Right lobe of liver (tissue), 4 donors: ENCODE results near the gene TRIM3.

Experiments
- CTCF ChIP-seq, 4 donors: fragments of 200-600 bp in 3 of 4; fragments of 450-650 bp in 1 of 4; IDR thresholded peaks; one replicate each; pipeline versions ENCODE4 v1.5.1 to v1.8.0; 2016 to 2022; ENCODE audit warnings: antibody characterized with exemption in 4 of 4, mild to moderate bottlenecking in 2 of 4
- POLR2A ChIP-seq: fragments of 450-650 bp; IDR thresholded peaks from one replicate; pipeline ENCODE4 v1.6.1; 2017; ENCODE audit warnings: antibody characterized with exemption, mild to moderate bottlenecking
- donor health status: DM: no; HTN: no; CAD: no.
- donor health status: DM: no; HTN: no; CAD: no.
- donor health status: DM: no; HTN: yes; CAD: no.

GRCh38 chr11:6474413-6474792, 662 bp upstream of the TRIM3 start:
- TF ChIP-seq CTCF (IDR thresholded peaks at IDR 0.05) = no peak
- TF ChIP-seq POLR2A = no peak
